DND-41 (cell line): ENCODE measurements around the gene SERAC1.

ENCODE experiments used
- EZH2 ChIP-seq: IDR thresholded peaks from 3 replicates; pipeline ENCODE4 v1.6.1; 2012; ENCODE audit warnings: borderline replicate concordance, low read depth, mild to moderate bottlenecking, moderate library complexity, low read length, inconsistent platforms; ENCODE audit not compliant: severe bottlenecking
- TF ChIP-seq, protein P1 (sequence below): IDR thresholded peaks from 2 replicates; pipeline ENCODE4 v1.5.1; 2012; ENCODE audit warnings: borderline replicate concordance, low read length, moderate library complexity, mild to moderate bottlenecking; ENCODE audit not compliant: poor library complexity, severe bottlenecking; ENCODE audit errors: extremely low read depth

DNA sequence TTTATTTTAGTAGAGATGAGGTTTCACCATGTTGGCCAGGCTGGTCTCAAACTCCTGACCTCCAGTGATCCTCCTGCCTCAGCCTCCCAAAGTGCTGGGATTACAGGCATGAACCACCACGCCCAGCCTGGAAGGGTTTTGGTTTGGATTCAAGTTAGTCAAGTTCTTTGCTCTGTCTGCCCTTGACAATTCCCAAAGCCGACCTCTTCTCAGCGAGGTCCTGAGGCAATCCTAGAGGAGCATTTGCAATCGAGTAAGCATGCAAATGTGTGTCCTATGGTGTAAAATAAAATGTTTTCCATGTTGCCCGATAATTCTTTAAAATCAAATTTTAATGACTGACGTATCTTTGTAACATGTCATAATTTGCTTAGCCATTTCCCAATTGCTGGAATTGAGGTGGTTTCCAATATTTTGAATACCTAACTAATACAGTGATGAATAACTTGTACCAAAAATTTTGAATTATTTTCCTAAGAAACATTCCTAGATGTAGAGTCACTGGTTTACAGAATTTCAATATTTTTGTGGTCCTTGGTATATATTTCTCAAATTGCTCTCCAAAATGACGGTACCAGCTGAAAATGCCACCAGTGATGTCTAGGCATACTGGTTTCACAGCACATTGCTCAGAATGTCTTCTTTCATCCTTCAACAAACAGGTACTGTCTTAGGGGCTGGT, 38.8 kb upstream of the SERAC1 start:
- TF ChIP-seq, protein P1, sequence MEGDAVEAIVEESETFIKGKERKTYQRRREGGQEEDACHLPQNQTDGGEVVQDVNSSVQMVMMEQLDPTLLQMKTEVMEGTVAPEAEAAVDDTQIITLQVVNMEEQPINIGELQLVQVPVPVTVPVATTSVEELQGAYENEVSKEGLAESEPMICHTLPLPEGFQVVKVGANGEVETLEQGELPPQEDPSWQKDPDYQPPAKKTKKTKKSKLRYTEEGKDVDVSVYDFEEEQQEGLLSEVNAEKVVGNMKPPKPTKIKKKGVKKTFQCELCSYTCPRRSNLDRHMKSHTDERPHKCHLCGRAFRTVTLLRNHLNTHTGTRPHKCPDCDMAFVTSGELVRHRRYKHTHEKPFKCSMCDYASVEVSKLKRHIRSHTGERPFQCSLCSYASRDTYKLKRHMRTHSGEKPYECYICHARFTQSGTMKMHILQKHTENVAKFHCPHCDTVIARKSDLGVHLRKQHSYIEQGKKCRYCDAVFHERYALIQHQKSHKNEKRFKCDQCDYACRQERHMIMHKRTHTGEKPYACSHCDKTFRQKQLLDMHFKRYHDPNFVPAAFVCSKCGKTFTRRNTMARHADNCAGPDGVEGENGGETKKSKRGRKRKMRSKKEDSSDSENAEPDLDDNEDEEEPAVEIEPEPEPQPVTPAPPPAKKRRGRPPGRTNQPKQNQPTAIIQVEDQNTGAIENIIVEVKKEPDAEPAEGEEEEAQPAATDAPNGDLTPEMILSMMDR, result no peak
- TF ChIP-seq EZH2, result no peak
